Measurements from ENCODE around the gene ATP2A1. TPM values are rescaled to one million over a fixed set of nuclear protein-coding genes. Genes with fewer than 3 reads are reported as not detected.

Gene ATP2A1
- total and polyA plus RNA-seq, 7 donors, result 169 to 2,539 (median 1,569) TPM

- Histone ChIP-seq H3K36me3 (ENCODE audit: insufficient read depth in 1 of 2, low read depth in 1 of 2) (peaks cover 0 to 71% of the 10 kb centered on the region in 2 donors), H3K27ac (no peak overlapping the region), H3K27me3 (ENCODE audit: insufficient read depth in 3 of 3, low read length in 2 of 3) (no peaks in the 10 kb centered on the region), H3K4me3 (no peak overlapping the region), H3K9me3 (no peaks in the 10 kb centered on the region), H3K4me1 (no peaks in the 10 kb centered on the region)
- intact Hi-C loops (cut with DNase I), result no loop called here
- 52 to 92% (median 63%) methylated on average over 9 of the region's 9 CpGs for WGBS, 3 donors
- ATAC-seq, result peak in 2 of 4 donors; percentile 2 to 15
- TF ChIP-seq CTCF (IDR thresholded peaks at IDR 0.05), result no peak
- DNase-seq, result no peak
Observed at GRCh38 chr16:28905229-28905754, 27.0 kb downstream of the ATP2A1 start.

DNA sequence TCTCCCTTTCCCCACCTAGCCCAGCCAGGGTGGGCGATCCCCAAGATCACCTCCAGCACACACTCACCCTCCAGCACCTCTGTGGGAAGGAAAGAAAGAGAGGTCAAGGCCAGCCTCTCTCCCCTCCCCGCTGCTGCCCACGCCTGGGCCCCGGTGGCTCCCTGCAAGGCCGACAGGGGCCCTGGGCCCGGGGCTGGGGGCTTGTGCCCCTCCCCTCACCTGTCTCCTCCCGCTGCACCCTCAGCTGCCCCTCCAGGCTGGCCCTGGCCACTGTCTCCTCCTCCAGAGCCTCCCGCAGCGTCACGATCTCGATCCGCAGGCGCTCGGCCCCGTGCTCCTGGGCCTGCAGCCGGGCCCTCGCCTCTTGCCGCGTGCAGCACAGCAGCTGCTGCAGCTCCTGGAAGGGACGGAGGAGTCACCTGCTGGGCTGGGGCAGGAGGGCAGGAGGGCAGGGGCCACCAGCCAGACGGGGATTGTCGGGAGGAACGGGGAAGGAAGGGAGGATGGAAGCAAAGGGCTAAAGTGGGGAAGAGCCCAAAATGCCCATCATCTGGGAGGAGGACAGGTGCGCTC is 27.6 kb downstream of the ATP2A1 start:
- H3K27me3 ChIP-seq (ENCODE audit: insufficient read depth in 3 of 3, low read length in 2 of 3), result no peaks in the 10 kb centered on the region
- TF ChIP-seq CTCF (IDR thresholded peaks at IDR 0.05), result no peak
- H3K4me1 ChIP-seq, result no peaks in the 10 kb centered on the region
- intact Hi-C loops (cut with DNase I), result no loop called here
- 41 to 78% (median 53%) methylated on average over 17 to 24 of the region's 24 CpGs for WGBS, 3 donors
- H3K27ac ChIP-seq, result peak overlapping the region; percentile 46
- no peaks in the 10 kb centered on the region for H3K9me3 ChIP-seq
- ATAC-seq (peak in 3 of 4 donors; percentile 29 to 38 (median 35)), DNase-seq (no peak)
- H3K4me3 ChIP-seq, result no peak overlapping the region
- peaks cover 0 to 65% of the 10 kb centered on the region in 2 donors for H3K36me3 ChIP-seq (ENCODE audit: insufficient read depth in 1 of 2, low read depth in 1 of 2)

DNA sequence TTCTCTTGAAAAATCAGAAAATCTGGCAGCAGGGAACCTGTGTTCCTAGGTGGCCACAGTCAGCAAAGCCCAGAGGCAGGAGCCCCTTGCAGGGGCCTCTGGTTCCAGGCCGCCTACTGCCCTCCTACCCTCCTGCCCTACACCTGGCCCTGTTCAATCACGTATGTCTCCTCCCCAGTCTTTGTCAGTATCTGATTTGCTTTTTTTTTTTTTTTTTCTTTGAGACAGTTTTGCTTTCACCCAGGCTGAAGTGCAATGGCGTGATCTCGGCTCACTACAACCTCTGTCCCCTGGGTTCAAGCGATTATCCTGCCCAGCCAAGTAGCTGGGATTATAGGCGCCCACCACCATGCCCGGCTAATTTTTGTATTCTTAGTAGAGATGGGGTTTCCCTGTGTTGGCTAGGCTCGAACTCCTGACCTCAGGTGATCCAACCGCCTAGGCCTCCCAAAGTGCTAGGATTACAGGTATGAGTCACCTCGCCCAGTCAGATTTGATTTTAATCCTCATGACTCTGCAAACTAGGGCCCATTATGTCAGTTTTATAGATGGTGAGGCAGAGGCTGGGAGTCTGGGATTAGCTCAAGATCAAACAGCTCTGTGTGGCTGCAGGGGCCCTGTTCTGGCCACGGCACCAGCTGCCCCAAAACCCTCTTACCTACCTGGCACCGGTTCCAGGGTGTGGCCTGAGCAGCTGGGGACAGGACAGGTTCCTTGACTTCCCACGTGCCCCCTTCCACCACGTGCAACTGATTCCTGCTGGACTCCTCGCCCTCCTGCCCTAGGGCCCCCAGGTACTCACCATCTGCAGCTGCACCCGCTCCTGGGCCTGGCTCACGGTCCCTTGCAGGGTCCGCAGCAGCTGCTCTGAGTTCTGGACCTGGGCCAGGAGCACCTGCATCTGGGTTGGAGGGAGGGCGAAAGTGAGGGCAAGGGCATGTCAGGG is 32.1 kb downstream of the ATP2A1 start:
- ATAC-seq (peak; percentile 39 to 59 (median 46)), DNase-seq (peak in 1 of 2 donors; percentile 34)
- no peak overlapping the region for H3K4me3 ChIP-seq
- intact Hi-C loops (cut with DNase I), result loop anchor here in 1 of 2 donors (2.0 kb wide), 1 partner anchor 16 kb away; no protein-coding TSS in a partner anchor
- H3K9me3 ChIP-seq, result no peaks in the 10 kb centered on the region
- no peaks in the 10 kb centered on the region for H3K27me3 ChIP-seq (ENCODE audit: insufficient read depth in 3 of 3, low read length in 2 of 3)
- no peak for TF ChIP-seq CTCF (IDR thresholded peaks at IDR 0.05)
- WGBS, 3 donors, result 74 to 80% (median 76%) methylated on average over 19 of the region's 19 CpGs
- H3K4me1 ChIP-seq, result no peaks in the 10 kb centered on the region
- peaks cover 0 to 49% of the 10 kb centered on the region in 2 donors for H3K36me3 ChIP-seq (ENCODE audit: insufficient read depth in 1 of 2, low read depth in 1 of 2)
- peak overlapping the region; percentile 52 for H3K27ac ChIP-seq

GRCh38 chr16:28912558-28912957 is 34.3 kb downstream of the ATP2A1 start:
- WGBS, 3 donors, result 90 to 91% (median 91%) methylated on average over 12 of the region's 12 CpGs
- DNase-seq (no peak), ATAC-seq (no peak)
- Histone ChIP-seq H3K36me3 (ENCODE audit: insufficient read depth in 1 of 2, low read depth in 1 of 2) (peaks cover 3 to 50% of the 10 kb centered on the region in 2 donors), H3K4me3 (no peak overlapping the region), H3K4me1 (no peaks in the 10 kb centered on the region), H3K27me3 (ENCODE audit: insufficient read depth in 3 of 3, low read length in 2 of 3) (no peaks in the 10 kb centered on the region), H3K9me3 (no peaks in the 10 kb centered on the region), H3K27ac (no peak overlapping the region)
- no peak for TF ChIP-seq CTCF (IDR thresholded peaks at IDR 0.05)
- intact Hi-C loops (cut with DNase I), result no loop called here

Data from psoas muscle (tissue), 8 donors.